HG02763 (cell line): ENCODE measurements around the gene SHB.
A peak's percentile ranks its signal among the peaks of the same experiment; 100 is the strongest.
"Not testable (repeated sequence)": the region's sequence is repeated elsewhere in the genome, so short reads cannot be mapped to it uniquely, and the experiment has no call there.

Source experiments
- ATAC-seq: cut with Tn5 transposase; IDR thresholded peaks from one replicate; pipeline ENCODE4 v1.9.1; 2021; ENCODE audit warnings: mild to moderate bottlenecking, moderate library complexity; ENCODE audit not compliant: unreplicated experiment

SHB gene

DNA sequence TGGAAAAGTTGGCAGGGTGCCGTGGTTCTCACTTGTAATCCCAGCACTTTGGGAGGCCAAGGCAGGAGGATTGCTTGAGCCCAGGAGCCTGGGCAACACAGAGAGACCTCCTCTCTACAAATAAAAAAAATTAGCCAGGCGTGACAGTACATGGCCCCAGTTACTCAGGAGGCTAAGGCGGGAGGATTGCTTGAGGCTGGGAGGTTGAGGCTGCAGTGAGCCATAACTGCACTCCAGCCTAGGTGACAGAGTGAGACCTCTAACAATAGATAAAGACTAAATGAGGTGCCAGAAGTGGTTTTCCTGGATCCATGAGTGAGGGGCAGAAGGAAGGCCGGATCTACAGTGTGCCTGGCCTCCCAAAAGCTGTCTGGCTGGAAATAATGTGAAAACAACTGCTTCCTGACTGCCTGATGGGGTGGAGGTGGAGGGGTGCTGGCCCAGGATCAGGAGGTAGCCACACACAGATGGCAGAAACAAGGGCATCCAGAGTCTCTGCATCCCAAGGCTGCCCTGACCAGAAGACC, 4.1 kb downstream of the SHB start:
- ATAC-seq = no peak

DNA sequence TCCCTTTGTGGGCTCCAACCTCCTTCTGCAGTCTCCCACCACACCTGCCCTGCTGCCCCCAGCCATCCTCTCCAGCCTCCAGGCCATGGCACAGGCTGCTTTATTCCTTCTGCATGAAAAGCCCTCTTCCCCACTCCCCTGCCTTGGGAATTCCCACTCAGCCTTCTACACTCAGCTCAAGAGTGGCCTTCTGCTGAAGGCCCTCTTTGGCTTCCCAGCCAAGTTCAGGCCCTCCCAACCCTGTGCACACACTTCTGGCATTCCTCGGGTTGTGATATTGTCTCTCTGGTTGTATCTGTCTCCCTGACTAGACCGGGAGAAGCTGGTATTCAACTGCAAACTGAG, 5.7 kb downstream of the SHB start:
- ATAC-seq = no peak

DNA sequence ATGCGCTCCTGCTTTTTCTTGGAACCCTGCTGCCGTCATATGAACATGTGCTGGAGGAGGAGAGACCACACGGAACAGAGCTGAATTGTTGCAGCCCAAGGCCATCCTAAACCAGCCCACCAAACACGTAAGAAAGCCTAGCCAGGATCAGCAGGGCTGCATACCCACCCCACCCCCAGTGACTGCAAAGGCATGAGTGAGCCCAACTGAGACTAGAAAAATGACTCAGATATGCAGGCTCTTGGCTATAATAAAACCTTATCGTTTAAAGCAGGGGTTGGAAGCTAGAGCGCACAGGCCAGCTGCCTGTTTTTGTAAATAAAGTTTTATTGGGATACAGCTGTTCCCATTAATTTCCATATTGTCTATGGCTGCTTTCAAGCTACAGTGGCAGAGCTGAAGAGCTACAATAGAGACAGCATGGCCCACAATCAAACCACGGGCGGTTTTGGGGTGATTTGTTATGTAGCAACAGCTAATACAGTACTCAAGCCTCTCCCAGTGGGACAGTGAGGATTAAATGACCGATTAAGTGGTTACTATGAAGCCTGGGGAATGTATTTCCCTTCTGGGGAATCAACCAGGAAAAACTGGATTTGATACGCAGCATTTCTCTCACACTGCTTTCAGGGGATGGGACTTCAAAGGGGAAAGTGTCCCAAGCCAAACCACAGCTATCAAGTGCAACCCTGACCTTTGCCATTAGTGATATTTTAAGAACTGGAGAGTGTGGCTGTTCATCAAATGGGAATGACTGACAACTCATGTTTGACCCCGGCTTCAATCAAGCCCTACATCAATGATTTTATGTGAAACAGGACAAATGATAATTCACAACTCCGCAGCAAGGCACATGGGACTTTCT, 6.3 kb downstream of the SHB start:
- no peak for ATAC-seq

DNA sequence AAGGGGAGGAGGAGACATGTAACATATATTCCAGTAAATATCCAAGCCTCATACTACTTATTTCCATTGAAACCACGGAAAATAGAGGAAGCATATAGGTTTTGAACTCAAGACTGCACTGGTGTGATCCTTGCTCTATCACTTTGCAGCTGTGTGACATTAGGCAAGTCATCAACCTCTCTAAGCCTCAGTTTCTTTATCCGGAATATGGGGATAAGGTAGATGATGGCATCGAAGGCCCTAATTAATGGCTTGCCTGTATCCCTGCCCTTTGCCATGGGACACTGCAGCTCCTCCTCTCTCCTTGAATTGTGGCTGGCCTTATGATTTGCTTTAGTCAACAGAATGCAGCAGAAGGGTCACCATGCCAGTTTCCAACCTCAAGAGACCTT, 6.9 kb downstream of the SHB start:
- ATAC-seq = no peak

- peak; percentile 67 for ATAC-seq
Observed at GRCh38 chr9:38061326-38061977, 7.6 kb downstream of the SHB start.

DNA sequence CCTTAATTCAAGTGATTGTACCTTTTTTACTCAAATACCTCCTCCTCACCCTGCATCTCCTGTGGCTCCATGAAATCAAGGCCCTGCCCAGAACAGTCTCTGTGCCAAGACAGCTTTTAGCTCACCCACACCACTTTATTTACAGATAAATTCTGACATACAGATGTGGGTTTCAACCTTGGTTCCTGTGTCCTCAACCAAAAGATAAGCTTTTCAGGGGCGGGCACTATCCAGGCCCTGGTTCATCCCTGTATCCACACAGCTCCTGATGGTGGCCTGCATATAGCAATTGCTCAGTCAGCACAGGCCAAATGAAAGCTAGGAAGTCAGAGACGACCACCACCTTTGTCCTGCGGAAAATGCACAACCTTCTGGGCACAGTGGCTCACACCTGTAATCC, 8.3 kb downstream of the SHB start:
- no peak for ATAC-seq

DNA sequence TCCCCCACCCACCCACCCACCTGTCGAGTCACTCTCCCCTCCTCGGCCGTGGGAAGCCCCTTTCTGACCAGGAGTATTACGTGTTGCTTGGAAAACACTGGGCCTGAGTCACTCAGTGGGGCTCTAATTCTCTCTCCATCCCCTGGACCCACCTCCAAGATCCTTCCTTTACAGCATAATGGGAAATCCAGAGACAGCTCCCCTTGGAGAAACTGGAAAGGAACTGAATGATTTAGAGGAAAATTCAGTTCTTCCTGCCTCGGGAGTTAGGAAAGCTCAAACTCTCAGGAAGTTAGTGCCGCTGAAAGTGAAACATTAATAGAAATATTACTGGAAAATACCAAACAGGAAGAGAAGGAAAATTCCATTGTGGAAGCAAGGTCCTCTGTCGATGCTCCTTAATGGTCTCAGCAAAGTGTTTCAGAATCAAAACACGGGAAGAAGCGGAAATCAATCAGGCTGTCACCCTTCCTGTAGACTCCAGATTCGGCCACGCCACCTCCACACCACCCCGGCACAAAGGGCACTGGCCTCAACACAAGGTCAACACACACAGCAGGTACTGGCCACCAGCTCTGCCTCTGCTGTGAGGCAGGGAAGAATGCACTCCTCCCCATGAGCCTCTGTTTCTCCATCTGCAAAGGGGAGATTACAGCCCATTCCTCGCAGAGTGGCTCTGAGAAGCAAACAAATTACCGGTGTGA, 9.6 kb downstream of the SHB start:
- ATAC-seq = no peak

GRCh38 chr9:38058452-38059232, 10.4 kb downstream of the SHB start:
- ATAC-seq = no peak

GRCh38 chr9:38057416-38058195, 11.4 kb downstream of the SHB start:
- ATAC-seq = no peak

DNA sequence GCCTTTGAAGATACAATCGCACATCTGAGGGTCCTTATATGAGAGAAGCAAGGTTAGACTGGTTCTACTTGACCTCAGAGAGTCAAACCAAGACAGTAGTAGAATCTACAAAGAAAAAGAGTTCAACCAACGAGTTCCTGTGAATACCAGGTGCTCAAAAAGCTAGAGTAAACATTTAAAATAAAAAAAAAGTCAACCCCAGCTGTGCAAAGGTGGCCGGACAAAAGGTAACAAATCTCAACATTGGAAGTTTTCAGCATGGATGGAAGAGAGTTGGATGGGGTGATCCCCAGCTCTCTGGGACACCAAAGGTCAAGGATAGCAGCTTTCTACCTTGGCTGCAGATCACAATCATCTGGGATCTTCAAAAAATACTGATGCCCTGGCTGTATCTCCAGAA, 14.4 kb downstream of the SHB start:
- ATAC-seq = no peak

GRCh38 chr9:38053697-38054461, 15.1 kb downstream of the SHB start:
- no peak for ATAC-seq

- ATAC-seq = no peak
Observed at GRCh38 chr9:38051780-38052546, 17.1 kb downstream of the SHB start.

DNA sequence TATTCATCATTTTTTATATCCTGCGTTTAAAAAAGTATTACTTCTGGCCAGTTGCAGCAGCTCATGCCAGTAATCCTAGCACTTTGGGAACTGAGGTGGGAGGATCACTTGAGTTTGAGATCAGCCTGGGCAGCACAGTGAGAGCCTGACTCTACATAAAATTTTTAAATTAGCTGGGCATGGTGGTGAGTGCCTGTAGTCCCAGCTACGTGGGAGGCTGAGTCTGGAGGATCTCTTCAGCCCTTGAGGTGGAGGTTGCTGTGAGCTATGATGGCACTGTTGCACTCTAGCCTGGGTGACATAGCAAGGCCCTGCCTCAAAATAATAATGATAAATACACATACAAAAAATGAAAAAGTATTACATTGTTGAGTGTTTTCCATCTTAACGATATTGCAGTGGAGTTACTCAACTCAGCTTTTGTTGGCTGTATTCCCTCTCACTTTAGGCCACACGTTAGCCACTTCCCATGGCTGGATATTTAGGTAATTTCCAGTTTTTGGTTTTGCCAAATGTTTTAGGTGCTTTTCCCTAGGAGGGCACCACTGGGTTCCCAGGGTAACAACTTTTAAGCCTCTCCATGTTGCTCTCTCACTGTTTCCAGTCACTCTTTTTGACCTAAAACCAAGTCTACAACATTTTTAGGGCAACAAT, 20.6 kb downstream of the SHB start:
- no peak for ATAC-seq

DNA sequence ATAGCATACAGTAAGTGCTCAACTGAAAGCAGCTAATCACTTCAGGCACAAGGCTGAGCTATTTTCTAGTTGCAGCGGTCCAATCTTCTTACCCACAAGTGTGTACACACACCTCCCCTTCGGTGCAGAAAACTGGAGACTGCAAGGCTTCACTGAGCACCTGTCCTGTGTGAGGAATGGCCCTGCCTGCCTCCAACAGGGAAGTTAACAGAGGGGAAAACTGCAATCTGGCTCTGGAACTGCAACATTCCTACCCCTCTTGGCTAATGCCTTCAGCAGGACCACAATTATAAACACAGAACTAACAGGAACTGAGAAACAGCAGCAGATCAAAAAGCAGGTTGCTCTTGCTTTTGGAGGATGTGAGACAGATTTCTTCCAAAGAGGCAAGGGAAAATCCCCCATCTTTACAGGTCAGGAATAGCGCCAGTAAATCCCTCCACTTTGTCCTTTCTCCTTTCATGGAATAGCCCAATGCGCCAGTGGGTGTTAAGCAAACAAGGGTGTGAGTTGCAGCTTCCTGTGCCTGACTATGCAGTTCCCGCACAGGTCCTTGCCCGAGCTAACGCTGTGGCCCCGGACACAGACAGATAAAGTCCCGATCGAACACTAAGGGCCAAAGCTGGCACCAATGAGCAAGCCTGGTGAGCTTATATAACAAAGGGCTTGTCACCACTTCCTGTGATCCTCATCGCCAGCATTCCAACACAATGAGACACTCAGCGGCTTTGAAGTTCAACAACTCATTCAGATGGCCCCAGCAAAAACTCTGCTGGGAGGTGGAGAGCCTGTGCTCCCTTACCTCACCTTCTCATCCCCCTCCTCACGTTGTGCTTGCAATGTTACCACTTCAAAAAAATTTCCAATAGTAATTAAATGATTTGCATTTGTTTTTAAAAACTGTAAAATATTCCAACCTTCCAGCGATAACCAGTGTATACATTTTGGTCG, 21.5 kb downstream of the SHB start:
- ATAC-seq = no peak

- no peak for ATAC-seq
Observed at GRCh38 chr9:38046661-38047300, 22.2 kb downstream of the SHB start.

GRCh38 chr9:38045939-38046338, 23.1 kb downstream of the SHB start:
- not testable (repeated sequence) for ATAC-seq

DNA sequence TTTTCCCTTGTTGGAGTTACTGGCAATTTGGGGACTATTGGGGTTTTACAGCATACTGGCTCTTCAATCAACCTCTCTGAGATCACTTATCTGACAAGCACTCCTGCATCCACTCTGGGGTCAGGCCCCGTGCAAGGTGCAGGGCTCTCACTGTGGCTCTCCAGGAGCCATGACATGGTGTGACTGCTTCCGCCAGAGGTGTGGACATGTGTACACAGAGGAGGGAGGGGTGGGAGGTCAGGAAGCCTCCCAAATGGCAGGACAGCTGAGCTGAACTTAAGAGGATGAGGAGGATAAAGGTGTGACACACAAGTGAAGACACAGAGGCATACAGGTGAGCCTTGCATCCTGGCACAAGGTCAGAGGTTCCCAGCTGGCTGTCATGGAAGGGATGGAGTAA, 24.3 kb downstream of the SHB start:
- no peak for ATAC-seq
